GM18519 (cell line): ENCODE results near the gene SIVA1.
"Not testable (repeated sequence)": the region's sequence is repeated elsewhere in the genome, so short reads cannot be mapped to it uniquely, and the experiment has no call there.

Experiments
- ATAC-seq: cut with Tn5 transposase; IDR thresholded peaks from one replicate; pipeline ENCODE4 v1.9.1; 2021; ENCODE audit warnings: mild to moderate bottlenecking, moderate library complexity; ENCODE audit not compliant: unreplicated experiment, low FRiP score

Gene SIVA1

GRCh38 chr14:104718871-104719270, 34.1 kb upstream of the SIVA1 start:
- no peak for ATAC-seq

GRCh38 chr14:104719343-104719742, 33.6 kb upstream of the SIVA1 start:
- ATAC-seq, result no peak

- no peak for ATAC-seq
Measured at GRCh38 chr14:104721505-104722431, 31.2 kb upstream of the SIVA1 start.

- ATAC-seq, result no peak
Measured at GRCh38 chr14:104722938-104723650, 29.9 kb upstream of the SIVA1 start.

- ATAC-seq, result no peak
Measured at GRCh38 chr14:104723651-104724406, 29.1 kb upstream of the SIVA1 start, which contains the start of gene ADSS1. Gene ADSS1, plus strand, starts transcription at chr14:104724229. Its CDS starts 42 bp downstream, at chr14:104724271.

- no peak for ATAC-seq
Measured at GRCh38 chr14:104724407-104724980, 28.5 kb upstream of the SIVA1 start.

GRCh38 chr14:104724981-104725771, 27.8 kb upstream of the SIVA1 start:
- no peak for ATAC-seq

- ATAC-seq, result no peak
Measured at GRCh38 chr14:104725772-104726548, 27.0 kb upstream of the SIVA1 start.

- ATAC-seq, result no peak
Measured at GRCh38 chr14:104726600-104727451, 26.1 kb upstream of the SIVA1 start.

- ATAC-seq, result no peak
Measured at GRCh38 chr14:104728631-104729030, 24.3 kb upstream of the SIVA1 start.

GRCh38 chr14:104729176-104729834, 23.6 kb upstream of the SIVA1 start:
- ATAC-seq, result not testable (repeated sequence)

GRCh38 chr14:104729835-104730181, 23.1 kb upstream of the SIVA1 start:
- ATAC-seq, result no peak

- no peak for ATAC-seq
Measured at GRCh38 chr14:104730487-104730886, 22.5 kb upstream of the SIVA1 start.

GRCh38 chr14:104731320-104732294, 21.3 kb upstream of the SIVA1 start:
- no peak for ATAC-seq

- no peak for ATAC-seq
Measured at GRCh38 chr14:104732355-104732804, 20.6 kb upstream of the SIVA1 start.

GRCh38 chr14:104732931-104733681, 19.8 kb upstream of the SIVA1 start:
- ATAC-seq, result no peak
